ENCODE results near the gene CLEC16A.

Gene CLEC16A

GRCh38 chr16:11131706-11132105 lies 187.3 kb downstream of the CLEC16A start:
- Histone ChIP-seq H3K36me3 (ENCODE audit: control insufficient read depth, insufficient read depth, low read length) (peaks cover 4% of the 10 kb centered on the region), H3K4me3 (replicated peaks; ENCODE audit: low read depth, low read length) (no peak overlapping the region), H3K27me3 (replicated peaks; ENCODE audit: control insufficient read depth, insufficient read depth, low read length) (no peaks in the 10 kb centered on the region)
- DNase-seq (ENCODE audit: extremely low read depth, insufficient read length), result no peak
- TF ChIP-seq CTCF (IDR thresholded peaks at IDR 0.05; ENCODE audit: insufficient read depth, low read length, poor library complexity, severe bottlenecking), result no peak

GRCh38 chr16:11133344-11133943 lies 189.1 kb downstream of the CLEC16A start:
- no peak for DNase-seq (ENCODE audit: extremely low read depth, insufficient read length)
- Histone ChIP-seq H3K4me3 (replicated peaks; ENCODE audit: low read depth, low read length) (no peak overlapping the region), H3K36me3 (ENCODE audit: control insufficient read depth, insufficient read depth, low read length) (peaks cover 4% of the 10 kb centered on the region), H3K27me3 (replicated peaks; ENCODE audit: control insufficient read depth, insufficient read depth, low read length) (no peaks in the 10 kb centered on the region)
- TF ChIP-seq CTCF (IDR thresholded peaks at IDR 0.05; ENCODE audit: insufficient read depth, low read length, poor library complexity, severe bottlenecking), result no peak

- H3K27me3 ChIP-seq (replicated peaks; ENCODE audit: control insufficient read depth, insufficient read depth, low read length), result no peaks in the 10 kb centered on the region
- no peak overlapping the region for H3K4me3 ChIP-seq (replicated peaks; ENCODE audit: low read depth, low read length)
- DNase-seq (ENCODE audit: extremely low read depth, insufficient read length), result no peak
- no peak for TF ChIP-seq CTCF (IDR thresholded peaks at IDR 0.05; ENCODE audit: insufficient read depth, low read length, poor library complexity, severe bottlenecking)
- peaks cover 4% of the 10 kb centered on the region for H3K36me3 ChIP-seq (ENCODE audit: control insufficient read depth, insufficient read depth, low read length)
Measured at GRCh38 chr16:11134722-11135463, 190.5 kb downstream of the CLEC16A start.

- DNase-seq (ENCODE audit: extremely low read depth, insufficient read length), result no peak
- H3K4me3 ChIP-seq (replicated peaks; ENCODE audit: low read depth, low read length), result no peak overlapping the region
- TF ChIP-seq CTCF (IDR thresholded peaks at IDR 0.05; ENCODE audit: insufficient read depth, low read length, poor library complexity, severe bottlenecking), result no peak
- H3K27me3 ChIP-seq (replicated peaks; ENCODE audit: control insufficient read depth, insufficient read depth, low read length), result no peaks in the 10 kb centered on the region
- peaks cover 4% of the 10 kb centered on the region for H3K36me3 ChIP-seq (ENCODE audit: control insufficient read depth, insufficient read depth, low read length)
Measured at GRCh38 chr16:11135464-11135973, 191.2 kb downstream of the CLEC16A start.

GRCh38 chr16:11136600-11136999 lies 192.2 kb downstream of the CLEC16A start:
- no peak overlapping the region for H3K4me3 ChIP-seq (replicated peaks; ENCODE audit: low read depth, low read length)
- DNase-seq (ENCODE audit: extremely low read depth, insufficient read length), result no peak
- TF ChIP-seq CTCF (IDR thresholded peaks at IDR 0.05; ENCODE audit: insufficient read depth, low read length, poor library complexity, severe bottlenecking), result no peak
- H3K27me3 ChIP-seq (replicated peaks; ENCODE audit: control insufficient read depth, insufficient read depth, low read length), result no peaks in the 10 kb centered on the region
- peaks cover 4% of the 10 kb centered on the region for H3K36me3 ChIP-seq (ENCODE audit: control insufficient read depth, insufficient read depth, low read length)

Measured in GM06990 (cell line).